Measurements from ENCODE around the gene RXRA.

RXRA gene

GRCh38 chr9:134325813-134326723 lies at the start of gene RXRA:
RXRA (plus strand) TSS chr9:134326455; CDS start chr9:134326632, 177 bp downstream.
- ATAC-seq (replicated peaks; ENCODE audit: extremely low read depth, poor library complexity, severe bottlenecking) (peak; percentile 54), DNase-seq (ENCODE audit: low spot score in 2 of 2) (peak; percentile 36 to 43)
- H3K9me3 Mint-ChIP-seq: no peaks in the 10 kb centered on the region

DNA sequence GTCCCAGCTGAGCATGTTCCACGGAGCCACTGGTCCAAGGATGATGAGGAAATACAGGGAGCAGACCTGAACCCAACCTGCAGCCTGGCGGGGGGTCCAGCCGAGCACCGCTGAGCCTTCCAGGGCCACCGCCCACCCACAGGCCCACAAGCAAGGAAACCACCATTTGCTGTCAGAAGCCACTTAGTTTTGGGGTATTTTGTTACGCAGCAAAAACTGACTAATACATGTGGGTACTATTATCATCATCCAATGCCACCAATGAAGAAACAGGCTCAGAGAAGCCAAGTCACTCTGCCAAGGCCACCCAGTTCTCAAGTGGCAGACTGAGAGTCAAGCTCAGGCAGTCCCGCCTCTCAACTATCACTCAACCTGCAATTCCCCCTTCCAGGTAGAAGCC lies 48.0 kb upstream of the RXRA start:
- no peaks in the 10 kb centered on the region for H3K9me3 Mint-ChIP-seq
- DNase-seq (ENCODE audit: low spot score in 2 of 2): no peak
- no peak for ATAC-seq (replicated peaks; ENCODE audit: extremely low read depth, poor library complexity, severe bottlenecking)
- no peaks in the 10 kb centered on the region for H3K36me3 Mint-ChIP-seq (ENCODE audit: insufficient read depth)
- H3K27me3 Mint-ChIP-seq: peaks cover 8% of the 10 kb centered on the region
- H3K27ac Mint-ChIP-seq (ENCODE audit: low read depth): no peak overlapping the region
- no peaks in the 10 kb centered on the region for H3K4me1 Mint-ChIP-seq
- H3K4me3 Mint-ChIP-seq: no peak overlapping the region

More at GRCh38 chr9:134325813-134326723, at the start of gene RXRA:
- H3K27ac Mint-ChIP-seq (ENCODE audit: low read depth): no peak within 1 kb of the TSS
- H3K27me3 Mint-ChIP-seq: no peaks in the 10 kb centered on the region
- peak within 1 kb of the TSS; percentile 85 for H3K4me3 Mint-ChIP-seq
- peaks cover 28% of the 10 kb centered on the region for H3K4me1 Mint-ChIP-seq
- peaks cover 10% of the 10 kb centered on the region for H3K36me3 Mint-ChIP-seq (ENCODE audit: insufficient read depth)

- Mint-ChIP-seq H3K4me3 (no peak overlapping the region), H3K9me3 (no peaks in the 10 kb centered on the region), H3K36me3 (ENCODE audit: insufficient read depth) (no peaks in the 10 kb centered on the region), H3K4me1 (no peaks in the 10 kb centered on the region), H3K27me3 (peaks cover under 1% of the 10 kb centered on the region), H3K27ac (ENCODE audit: low read depth) (no peak overlapping the region)
- no peak for DNase-seq (ENCODE audit: low spot score in 2 of 2)
- ATAC-seq (replicated peaks; ENCODE audit: extremely low read depth, poor library complexity, severe bottlenecking): no peak
Measured at GRCh38 chr9:134278974-134279640, 47.1 kb upstream of the RXRA start.

DNA sequence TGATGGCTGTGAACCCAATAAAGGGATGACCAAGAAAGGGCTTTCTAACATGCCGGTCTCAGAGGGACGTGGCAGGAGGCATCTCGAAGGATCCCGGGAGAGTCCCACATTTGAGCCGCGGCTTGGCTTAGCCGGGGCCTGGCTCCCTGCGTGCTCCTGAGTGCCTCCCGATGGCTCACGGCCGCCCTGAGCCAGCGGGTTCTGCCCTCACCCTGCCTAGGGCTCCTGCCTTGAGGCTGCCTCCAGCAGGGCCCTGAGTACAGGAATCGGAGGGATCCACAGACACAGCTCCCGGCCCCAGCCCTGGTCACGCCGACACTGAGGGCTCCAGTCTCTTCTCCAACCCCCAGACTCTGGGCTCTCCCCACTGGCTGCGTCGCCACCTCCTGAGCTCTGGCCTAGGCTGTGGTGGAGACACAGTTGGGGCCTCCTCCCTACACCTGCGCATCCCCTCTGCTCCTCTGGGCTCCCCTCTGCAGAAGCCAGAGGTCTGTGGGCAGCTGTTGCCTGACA lies 44.1 kb upstream of the RXRA start:
- Mint-ChIP-seq H3K9me3 (no peaks in the 10 kb centered on the region), H3K4me3 (no peak overlapping the region), H3K36me3 (ENCODE audit: insufficient read depth) (no peaks in the 10 kb centered on the region), H3K27me3 (peaks cover 9% of the 10 kb centered on the region), H3K27ac (ENCODE audit: low read depth) (no peak overlapping the region), H3K4me1 (no peaks in the 10 kb centered on the region)
- DNase-seq (ENCODE audit: low spot score in 2 of 2) (no peak), ATAC-seq (replicated peaks; ENCODE audit: extremely low read depth, poor library complexity, severe bottlenecking) (no peak)

GRCh38 chr9:134283111-134283515 lies 43.1 kb upstream of the RXRA start:
- no peaks in the 10 kb centered on the region for H3K36me3 Mint-ChIP-seq (ENCODE audit: insufficient read depth)
- no peaks in the 10 kb centered on the region for H3K9me3 Mint-ChIP-seq
- H3K4me3 Mint-ChIP-seq: no peak overlapping the region
- no peaks in the 10 kb centered on the region for H3K4me1 Mint-ChIP-seq
- ATAC-seq (replicated peaks; ENCODE audit: extremely low read depth, poor library complexity, severe bottlenecking): no peak
- peaks cover 11% of the 10 kb centered on the region for H3K27me3 Mint-ChIP-seq
- DNase-seq (ENCODE audit: low spot score in 2 of 2): no peak
- no peak overlapping the region for H3K27ac Mint-ChIP-seq (ENCODE audit: low read depth)

DNA sequence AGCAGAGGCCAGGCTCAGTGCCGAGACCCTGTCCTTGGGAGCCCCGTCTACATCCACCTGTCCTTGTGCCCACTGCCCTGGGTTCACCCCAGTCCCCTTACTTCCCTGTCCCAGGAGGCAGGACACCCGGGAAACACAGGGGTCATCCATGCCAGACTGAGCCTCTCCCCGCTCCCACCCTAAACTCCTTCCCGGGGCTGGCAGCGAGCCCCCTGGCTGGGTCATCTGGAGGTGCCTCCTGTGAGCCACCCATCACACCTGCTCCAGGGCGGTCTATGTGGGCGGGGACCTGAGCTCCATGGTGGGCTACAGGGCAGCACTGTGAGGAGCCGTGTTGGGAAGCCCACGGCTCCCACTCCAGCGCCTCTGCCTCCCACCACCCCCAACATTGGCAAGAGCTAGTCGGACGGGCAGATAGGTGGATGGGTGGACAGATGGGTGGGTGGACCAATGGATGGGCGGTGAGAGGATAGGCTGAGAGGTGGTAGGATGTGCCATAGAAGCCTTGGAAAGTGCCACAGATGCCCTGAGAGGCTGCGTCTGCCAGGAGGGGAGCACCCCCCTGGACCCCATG lies 42.5 kb upstream of the RXRA start:
- Mint-ChIP-seq H3K27ac (ENCODE audit: low read depth) (no peak overlapping the region), H3K4me1 (no peaks in the 10 kb centered on the region), H3K9me3 (no peaks in the 10 kb centered on the region), H3K36me3 (ENCODE audit: insufficient read depth) (no peaks in the 10 kb centered on the region), H3K27me3 (peaks cover 11% of the 10 kb centered on the region), H3K4me3 (no peak overlapping the region)
- DNase-seq (ENCODE audit: low spot score in 2 of 2): no peak
- no peak for ATAC-seq (replicated peaks; ENCODE audit: extremely low read depth, poor library complexity, severe bottlenecking)

GRCh38 chr9:134284273-134284672 lies 42.0 kb upstream of the RXRA start:
- DNase-seq (ENCODE audit: low spot score in 2 of 2) (no peak), ATAC-seq (replicated peaks; ENCODE audit: extremely low read depth, poor library complexity, severe bottlenecking) (no peak)
- Mint-ChIP-seq H3K27me3 (peaks cover 13% of the 10 kb centered on the region), H3K36me3 (ENCODE audit: insufficient read depth) (no peaks in the 10 kb centered on the region), H3K27ac (ENCODE audit: low read depth) (no peak overlapping the region), H3K4me3 (no peak overlapping the region), H3K9me3 (no peaks in the 10 kb centered on the region), H3K4me1 (no peaks in the 10 kb centered on the region)

DNA sequence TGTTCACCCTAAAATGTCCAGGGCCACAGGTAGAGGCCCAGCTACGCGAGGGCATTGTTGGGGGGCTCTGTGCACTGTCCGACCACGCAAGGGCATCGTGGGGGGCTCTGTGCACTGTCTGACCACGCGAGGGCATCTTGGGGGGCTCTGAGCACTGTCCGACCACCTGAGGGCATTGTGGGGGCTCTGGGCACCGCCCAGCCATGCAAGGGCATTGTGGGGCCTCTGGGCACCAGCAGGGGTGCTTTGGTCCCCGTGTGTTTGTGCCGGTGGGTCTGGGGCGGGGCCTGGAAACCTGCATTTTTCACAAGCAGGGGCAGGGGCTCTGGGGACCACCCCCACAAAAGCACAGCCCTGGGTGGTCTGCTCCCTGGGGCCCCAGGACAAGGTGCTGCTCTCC lies 41.5 kb upstream of the RXRA start:
- ATAC-seq (replicated peaks; ENCODE audit: extremely low read depth, poor library complexity, severe bottlenecking) (no peak), DNase-seq (ENCODE audit: low spot score in 2 of 2) (no peak)
- Mint-ChIP-seq H3K27ac (ENCODE audit: low read depth) (no peak overlapping the region), H3K36me3 (ENCODE audit: insufficient read depth) (no peaks in the 10 kb centered on the region), H3K4me1 (no peaks in the 10 kb centered on the region), H3K27me3 (peaks cover 17% of the 10 kb centered on the region), H3K4me3 (no peak overlapping the region), H3K9me3 (no peaks in the 10 kb centered on the region)

- DNase-seq (ENCODE audit: low spot score in 2 of 2) (no peak), ATAC-seq (replicated peaks; ENCODE audit: extremely low read depth, poor library complexity, severe bottlenecking) (no peak)
- Mint-ChIP-seq H3K27ac (ENCODE audit: low read depth) (peak overlapping the region; percentile 52), H3K4me1 (no peaks in the 10 kb centered on the region), H3K27me3 (peaks cover 22% of the 10 kb centered on the region), H3K9me3 (no peaks in the 10 kb centered on the region), H3K4me3 (no peak overlapping the region), H3K36me3 (ENCODE audit: insufficient read depth) (no peaks in the 10 kb centered on the region)
Measured at GRCh38 chr9:134285215-134285845, 40.9 kb upstream of the RXRA start.

DNA sequence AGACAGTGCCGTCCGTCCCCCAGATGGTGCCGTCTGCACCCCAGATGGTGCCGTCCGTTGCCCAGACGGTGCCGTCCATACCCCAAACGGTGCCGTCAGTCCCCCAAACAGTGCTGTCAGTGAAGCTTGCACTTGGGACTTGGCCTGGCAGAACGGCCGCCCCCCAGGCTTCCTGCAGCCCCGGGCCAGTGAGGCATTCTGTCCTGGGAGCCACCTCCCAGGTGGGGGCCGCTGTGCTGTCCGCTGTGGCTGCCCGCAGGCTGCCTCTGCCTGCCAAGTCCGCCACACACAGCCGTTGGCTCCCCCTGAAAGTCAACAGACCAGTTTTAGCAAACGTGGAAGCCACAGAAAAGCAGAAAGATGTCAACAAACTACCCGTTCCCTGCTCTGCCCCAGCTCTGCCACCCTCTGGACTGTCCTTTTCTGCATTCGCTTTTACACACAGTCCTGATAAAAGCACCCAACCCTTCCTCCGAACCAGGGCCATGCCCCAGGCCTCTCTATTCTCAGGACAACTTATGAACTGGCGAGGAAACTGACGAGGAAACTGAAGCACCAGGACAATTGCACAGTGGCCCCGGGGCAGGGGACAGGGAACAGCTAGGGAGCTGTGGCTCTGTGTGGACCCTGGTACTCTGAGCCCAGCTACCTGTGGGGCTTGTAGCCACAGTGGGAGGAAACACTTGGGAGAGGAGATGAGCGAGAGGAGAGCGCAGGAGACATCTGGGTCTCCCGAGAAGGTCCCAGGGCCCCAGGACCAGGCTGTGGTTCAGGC lies 39.6 kb upstream of the RXRA start:
- Mint-ChIP-seq H3K4me1 (no peaks in the 10 kb centered on the region), H3K4me3 (no peak overlapping the region), H3K36me3 (ENCODE audit: insufficient read depth) (peaks cover 2% of the 10 kb centered on the region), H3K9me3 (no peaks in the 10 kb centered on the region), H3K27ac (ENCODE audit: low read depth) (no peak overlapping the region), H3K27me3 (peaks cover 22% of the 10 kb centered on the region)
- no peak for DNase-seq (ENCODE audit: low spot score in 2 of 2)
- no peak for ATAC-seq (replicated peaks; ENCODE audit: extremely low read depth, poor library complexity, severe bottlenecking)

- H3K36me3 Mint-ChIP-seq (ENCODE audit: insufficient read depth): peaks cover 2% of the 10 kb centered on the region
- H3K27me3 Mint-ChIP-seq: peaks cover 24% of the 10 kb centered on the region
- H3K27ac Mint-ChIP-seq (ENCODE audit: low read depth): no peak overlapping the region
- ATAC-seq (replicated peaks; ENCODE audit: extremely low read depth, poor library complexity, severe bottlenecking): no peak
- no peak for DNase-seq (ENCODE audit: low spot score in 2 of 2)
- H3K9me3 Mint-ChIP-seq: no peaks in the 10 kb centered on the region
- H3K4me3 Mint-ChIP-seq: no peak overlapping the region
- no peaks in the 10 kb centered on the region for H3K4me1 Mint-ChIP-seq
Measured at GRCh38 chr9:134287591-134288491, 38.4 kb upstream of the RXRA start.
